PC-9 (cell line): ENCODE data around the gene UGT1A7. TPM values are rescaled to one million over a fixed set of nuclear protein-coding genes. Genes with fewer than 3 reads are reported as not detected.

Experiments
- BruUV-seq: library from RNA; stranded (reverse); fragments of 400-500 nt; replicated peaks from 2 replicates; lab custom pipeline; 2021; lab: Mats Ljungman, UMichigan
- CTCF ChIA-PET: fragments of 300-600 bp; sonication (Branson Sonifier 250); formaldehyde crosslinking; loops from one replicate; lab custom pipeline; 2022; ENCODE audit warnings: antibody characterized with exemption; lab: Charles Lee
- POLR2A ChIA-PET: fragments of 300-600 bp; sonication (Branson Sonifier 250); formaldehyde crosslinking; loops from one replicate; lab custom pipeline; 2022; ENCODE audit warnings: antibody characterized with exemption; ENCODE audit not compliant: unreplicated experiment; lab: Charles Lee
- DNase-seq, 2 experiments: peaks; one replicate each; pipeline versions ENCODE4 v3.0.0 to v3.0.0-alpha.2; 2015 to 2022; ENCODE audit warnings: mixed read lengths in 1 of 2
- H2AFZ ChIP-seq: fragments of 200-600 bp; sonication (generic); 2 replicates; pipeline ENCODE4 v1.8.1; 2017; ENCODE audit warnings: antibody characterized with exemption
- H3F3A ChIP-seq: fragments of 200-600 bp; sonication (generic); 2 replicates; pipeline ENCODE4 v1.8.1; 2017; ENCODE audit warnings: antibody characterized with exemption, mild to moderate bottlenecking, low read depth; ENCODE audit not compliant: insufficient read depth
- H3K27ac ChIP-seq: fragments of 200-600 bp; sonication (generic); 2 replicates; pipeline ENCODE4 v1.6.1; 2016; ENCODE audit warnings: mixed run types
- H3K27me3 ChIP-seq: fragments of 200-600 bp; sonication (generic); 2 replicates; pipeline ENCODE4 v1.6.1; 2016; ENCODE audit warnings: low read depth, mixed run types; ENCODE audit not compliant: insufficient read depth
- H3K36me3 ChIP-seq: fragments of 200-600 bp; sonication (generic); 2 replicates; pipeline ENCODE4 v1.6.1; 2016; ENCODE audit warnings: low read depth, mixed run types
- H3K4me1 ChIP-seq: fragments of 200-600 bp; sonication (generic); replicated peaks from 2 replicates; pipeline ENCODE4 v1.6.1; 2016; ENCODE audit warnings: mixed run types; ENCODE audit not compliant: insufficient read depth
- H3K4me2 ChIP-seq: fragments of 200-600 bp; sonication (generic); 2 replicates; pipeline ENCODE4 v1.6.1; 2017; ENCODE audit warnings: mixed run types
- H3K4me3 ChIP-seq: fragments of 200-600 bp; sonication (generic); 2 replicates; pipeline ENCODE4 v1.6.1; 2016; ENCODE audit warnings: mixed run types
- H3K79me2 ChIP-seq: fragments of 200-600 bp; sonication (generic); 2 replicates; pipeline ENCODE4 v1.6.1; 2017; ENCODE audit warnings: low read depth, mixed run types
- H3K9me2 ChIP-seq: fragments of 200-600 bp; sonication (generic); 2 replicates; pipeline ENCODE4 v1.8.1; 2017; ENCODE audit warnings: mild to moderate bottlenecking; ENCODE audit not compliant: insufficient read depth
- H3K9me3 ChIP-seq: fragments of 200-600 bp; sonication (generic); 2 replicates; pipeline ENCODE4 v1.8.1; 2016; ENCODE audit warnings: low read depth; ENCODE audit not compliant: insufficient read depth
- H4K20me1 ChIP-seq: fragments of 200-600 bp; sonication (generic); 2 replicates; pipeline ENCODE4 v1.8.1; 2017; ENCODE audit not compliant: insufficient read depth
- CTCF ChIP-seq: fragments of 200-600 bp; sonication (generic); conservative IDR thresholded peaks from 2 replicates; pipeline ENCODE4 v1.6.1; 2017; ENCODE audit warnings: mixed run types, antibody characterized with exemption, mild to moderate bottlenecking, moderate library complexity
- EZH2 ChIP-seq: fragments of 200-600 bp; sonication (generic); IDR thresholded peaks from 2 replicates; pipeline ENCODE4 v1.8.0; 2017; ENCODE audit warnings: antibody characterized with exemption, low read depth
- intact Hi-C: fragments of 100-400 bp; cut with micrococcal nuclease; formaldehyde crosslinking; loops from one replicate; pipeline ENCODE4 v1.10.0; 2022; ENCODE audit not compliant: unreplicated experiment
- total RNA-seq: library from RNA; stranded (reverse); gene quantifications from 2 replicates; pipeline ENCODE4 v1.2.3, GENCODE V29; 2021

Gene UGT1A7
- total RNA-seq, 1 experiment from 2014 or later, result 20.3 TPM

GRCh38 chr2:233668605-233669260 lies 13.0 kb upstream of the UGT1A7 start:
- Histone ChIP-seq H2AFZ (no peak overlapping the region), H3K79me2 (no peaks in the 10 kb centered on the region), H3K36me3 (no peaks in the 10 kb centered on the region), H3K4me1 (no peaks in the 10 kb centered on the region), H3K27me3 (no peaks in the 10 kb centered on the region), H3F3A (no peaks in the 10 kb centered on the region), H3K9me3 (peaks cover 5% of the 10 kb centered on the region; the same call in 1 of the 2 replicates), H3K27ac (no peak overlapping the region), H3K4me3 (no peak overlapping the region), H4K20me1 (no peaks in the 10 kb centered on the region), H3K4me2 (no peak overlapping the region), H3K9me2 (no peaks in the 10 kb centered on the region)
- DNase-seq, result peak in 1 of 2 experiments; percentile 6
- BruUV-seq, result no TSS peak
- intact Hi-C loops, result no loop called here
- TF ChIP-seq EZH2, result no peak
- no peak for TF ChIP-seq CTCF
- CTCF ChIA-PET, result no interaction called here
- POLR2A ChIA-PET, result no interaction called here

GRCh38 chr2:233671290-233672161 lies 10.2 kb upstream of the UGT1A7 start, which contains the start of gene UGT1A9:
TSS of gene UGT1A9 (plus strand) at chr2:233671898. CDS start at chr2:233671935, 37 bp downstream.
- ChIA-PET POLR2A (no interaction called here), CTCF (no interaction called here)
- Histone ChIP-seq H3K79me2 (no peaks in the 10 kb centered on the region), H3K4me3 (no peak within 1 kb of the TSS), H3K9me3 (no peaks in the 10 kb centered on the region; the same call in 1 of the 2 replicates), H3K36me3 (no peaks in the 10 kb centered on the region), H2AFZ (0 out of 2 replicates have a peak within 1 kb of the TSS, but pooled peaks have one; percentile 19), H3K4me2 (no peak within 1 kb of the TSS), H3K27me3 (no peaks in the 10 kb centered on the region), H3K9me2 (peaks cover 4% of the 10 kb centered on the region; the same call in 1 of the 2 replicates), H3K4me1 (no peaks in the 10 kb centered on the region), H3K27ac (no peak within 1 kb of the TSS), H4K20me1 (no peaks in the 10 kb centered on the region), H3F3A (no peaks in the 10 kb centered on the region)
- intact Hi-C loops, result no loop called here
- peak in 1 of 2 experiments; percentile 22 for DNase-seq
- TF ChIP-seq EZH2 (no peak), CTCF (no peak)
- BruUV-seq, result no TSS peak

GRCh38 chr2:233672886-233673285 lies 8.8 kb upstream of the UGT1A7 start:
- Histone ChIP-seq H3K79me2 (no peaks in the 10 kb centered on the region), H2AFZ (no peak overlapping the region), H3K4me2 (no peak overlapping the region), H3K27me3 (no peaks in the 10 kb centered on the region), H3F3A (no peaks in the 10 kb centered on the region), H4K20me1 (no peaks in the 10 kb centered on the region), H3K9me2 (peaks cover 4% of the 10 kb centered on the region; the same call in 1 of the 2 replicates), H3K4me1 (no peaks in the 10 kb centered on the region), H3K36me3 (no peaks in the 10 kb centered on the region), H3K27ac (no peak overlapping the region), H3K4me3 (no peak overlapping the region), H3K9me3 (no peaks in the 10 kb centered on the region; the same call in 1 of the 2 replicates)
- no TSS peak for BruUV-seq
- TF ChIP-seq EZH2, result no peak
- DNase-seq, result peak in 1 of 2 experiments; percentile 29
- ChIA-PET CTCF (no interaction called here), POLR2A (no interaction called here)
- intact Hi-C loops, result no loop called here
